ENCODE measurements around the gene VGLL1.
A peak's percentile ranks its signal among the peaks of the same experiment; 100 is the strongest.

Gene VGLL1

GRCh38 chrX:136496764-136497555, 35.1 kb upstream of the VGLL1 start:
- peak overlapping the region; percentile 87 for H3K4me3 ChIP-seq (ENCODE audit: low read length)
- DNase-seq (ENCODE audit: low read depth): peak; percentile 48
- no peak for TF ChIP-seq CTCF (conservative IDR thresholded peaks at IDR 0.05; ENCODE audit: low read depth, low read length)

GRCh38 chrX:136497556-136498052, 34.4 kb upstream of the VGLL1 start, which contains the start of gene HTATSF1:
HTATSF1 (plus strand) TSS chrX:136497592; CDS start chrX:136497685, 93 bp downstream.
- no peak for TF ChIP-seq CTCF (conservative IDR thresholded peaks at IDR 0.05; ENCODE audit: low read depth, low read length)

GRCh38 chrX:136519069-136519468, 12.9 kb upstream of the VGLL1 start:
- TF ChIP-seq CTCF (conservative IDR thresholded peaks at IDR 0.05; ENCODE audit: low read depth, low read length): no peak
- no peak for DNase-seq (ENCODE audit: low read depth)
- no peak overlapping the region for H3K4me3 ChIP-seq (ENCODE audit: low read length)

More at GRCh38 chrX:136497556-136498052, 34.4 kb upstream of the VGLL1 start, which contains the start of gene HTATSF1:
- no peak for DNase-seq (ENCODE audit: low read depth)
- H3K4me3 ChIP-seq (ENCODE audit: low read length): peak within 1 kb of the TSS; percentile 87

GRCh38 chrX:136523770-136524169, 8.2 kb upstream of the VGLL1 start:
- no peak for TF ChIP-seq CTCF (conservative IDR thresholded peaks at IDR 0.05; ENCODE audit: low read depth, low read length)
- no peak for DNase-seq (ENCODE audit: low read depth)
- no peak overlapping the region for H3K4me3 ChIP-seq (ENCODE audit: low read length)

GRCh38 chrX:136525738-136526606, 6.0 kb upstream of the VGLL1 start:
- TF ChIP-seq CTCF (conservative IDR thresholded peaks at IDR 0.05; ENCODE audit: low read depth, low read length): no peak
- H3K4me3 ChIP-seq (ENCODE audit: low read length): no peak overlapping the region
- DNase-seq (ENCODE audit: low read depth): peak; percentile 72

GRCh38 chrX:136528645-136529315, 3.2 kb upstream of the VGLL1 start:
- H3K4me3 ChIP-seq (ENCODE audit: low read length): no peak overlapping the region
- TF ChIP-seq CTCF (conservative IDR thresholded peaks at IDR 0.05; ENCODE audit: low read depth, low read length): no peak
- no peak for DNase-seq (ENCODE audit: low read depth)

All from retinal pigment epithelial cell (primary cell).